Peyer's patch (tissue), 4 donors: Measurements from ENCODE around the gene GARIN5A.

Experiments used
- CTCF ChIP-seq, 6 experiments: fragments of 450-650 bp in 4 of 6; fragments of 200-600 bp in 2 of 6; sonication (generic) in 1 of 6; IDR thresholded peaks; one replicate each; pipeline ENCODE4 v1.5.1; 2017 to 2019; ENCODE audit warnings: antibody characterized with exemption in 6 of 6, mild to moderate bottlenecking in 3 of 6, moderate library complexity in 1 of 6
- POLR2A ChIP-seq, 2 donors: fragments of 450-650 bp; IDR thresholded peaks; one replicate each; pipeline ENCODE4 v1.5.1; 2017; ENCODE audit warnings: antibody characterized with exemption in 2 of 2, mild to moderate bottlenecking in 2 of 2, moderate library complexity in 2 of 2

- TF ChIP-seq CTCF (IDR thresholded peaks at IDR 0.05) (no peak), POLR2A (IDR thresholded peaks at IDR 0.05) (no peak)
Measured at GRCh38 chr19:50437862-50438449, 38.7 kb downstream of the GARIN5A start.
